Fibroblast of skin of back (primary cell): ENCODE results near the gene ITGB5.
A peak's percentile ranks its signal among the peaks of the same experiment; 100 is the strongest.
"Not testable (repeated sequence)": the region's sequence is repeated elsewhere in the genome, so short reads cannot be mapped to it uniquely, and the experiment has no call there.

Source experiments
- DNase-seq: peaks from one replicate; pipeline ENCODE4 v3.0.0-alpha.2; 2013

ITGB5 gene

DNA sequence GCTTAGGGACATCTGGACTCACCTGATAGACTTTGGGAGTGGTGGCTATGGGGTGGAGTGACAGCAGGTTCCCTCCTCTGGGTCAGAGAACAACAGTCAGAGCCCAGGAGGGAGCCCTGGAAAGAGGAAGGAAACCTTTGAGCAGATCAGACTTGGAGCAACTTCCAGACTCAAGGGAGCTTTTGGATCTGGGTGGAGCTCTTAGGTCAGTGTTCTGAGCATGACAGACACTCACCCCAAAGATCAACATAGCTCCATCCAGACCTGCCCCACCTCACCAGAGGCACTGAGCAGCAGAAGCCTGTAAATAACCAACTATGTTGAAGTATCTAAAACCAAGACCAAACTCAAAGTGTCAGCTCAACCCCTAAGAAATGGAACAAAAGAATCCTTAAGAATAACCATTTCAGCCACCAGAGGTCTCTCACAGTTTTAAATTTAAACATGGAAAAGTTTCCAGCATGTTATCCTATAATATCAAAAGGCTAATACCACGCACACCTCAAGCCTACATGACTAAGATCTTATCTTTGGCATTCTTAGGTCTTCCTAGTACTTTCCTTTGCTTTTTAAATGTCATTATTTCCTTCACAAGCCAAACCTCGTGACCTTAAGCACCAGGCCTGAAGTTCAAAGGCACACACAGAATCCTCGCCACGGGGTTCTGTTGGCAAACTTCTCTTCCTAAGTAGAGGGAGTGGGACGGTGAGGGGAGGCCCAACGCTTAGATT, 100.5 kb downstream of the ITGB5 start:
- peak; percentile 52 for DNase-seq

DNA sequence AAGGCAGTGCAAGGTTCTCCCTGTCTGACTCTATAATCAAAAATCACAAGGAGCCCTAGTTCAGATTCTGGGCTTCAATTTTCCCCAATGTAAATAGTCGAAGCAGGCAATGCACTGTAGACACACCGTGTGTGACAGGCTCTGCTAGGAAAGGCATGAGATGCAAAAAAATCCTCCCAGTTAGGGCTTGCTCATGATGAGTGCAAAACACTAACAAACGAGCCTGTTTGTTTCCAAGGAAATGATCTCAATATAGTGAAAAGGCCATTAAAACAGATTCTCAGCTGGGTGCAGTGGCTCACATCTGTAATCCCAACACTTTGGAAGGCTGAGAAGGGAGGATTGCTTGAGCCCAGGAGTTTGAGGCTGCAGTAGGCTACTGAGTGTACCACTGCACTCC, 101.2 kb downstream of the ITGB5 start:
- DNase-seq, result no peak

DNA sequence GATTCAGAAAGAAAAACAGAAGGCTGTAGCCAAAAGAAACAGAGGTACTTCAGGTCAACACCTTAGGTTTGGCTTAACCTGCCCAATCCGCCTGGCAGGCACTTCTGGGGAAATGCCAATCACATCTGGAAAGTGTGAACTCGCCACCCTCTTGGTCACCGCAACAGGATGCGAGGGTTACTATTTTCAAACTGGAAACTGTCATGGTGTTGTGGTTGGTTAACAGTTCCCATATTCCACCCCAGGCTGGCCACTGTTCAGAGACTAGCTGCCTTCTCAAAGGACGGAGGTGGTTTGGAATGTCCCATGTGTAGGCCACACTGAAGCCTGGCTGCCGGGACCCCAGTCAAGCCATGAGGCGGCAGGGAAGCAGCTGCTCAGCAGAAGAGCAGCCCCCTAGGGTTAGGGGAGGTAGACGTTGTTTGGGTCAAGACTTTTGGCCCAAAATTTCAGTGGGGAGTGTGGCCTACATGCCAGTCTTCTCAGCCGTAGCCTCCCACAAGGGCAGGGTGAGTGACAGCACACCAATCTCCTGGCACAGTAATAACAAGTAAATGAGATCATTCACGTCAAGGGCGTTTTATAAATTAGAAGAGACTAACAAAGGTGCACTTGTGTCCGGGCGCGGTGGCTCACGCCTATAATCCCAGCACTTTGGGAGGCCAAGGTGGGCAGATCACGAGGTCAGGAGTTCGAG, 102.3 kb downstream of the ITGB5 start:
- no peak for DNase-seq

DNA sequence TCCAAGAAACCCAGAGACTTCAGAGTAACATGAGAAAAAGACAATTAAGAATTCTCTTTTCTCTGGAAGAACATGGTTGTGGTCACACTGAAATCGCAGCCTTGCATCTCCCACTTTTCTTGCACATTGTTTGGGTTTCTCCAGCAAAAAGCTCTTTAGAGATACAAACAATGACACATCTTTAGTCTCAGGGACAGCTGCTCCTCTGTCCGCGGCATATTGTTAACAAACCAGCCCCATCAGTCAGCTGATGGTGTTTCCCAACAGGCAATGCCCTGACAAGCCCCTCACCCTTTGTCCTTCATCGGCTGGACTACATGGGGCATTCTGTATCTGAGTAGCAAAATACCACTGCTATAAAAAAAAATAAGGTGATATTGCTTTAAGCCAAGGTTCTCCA, 103.5 kb downstream of the ITGB5 start:
- no peak for DNase-seq

DNA sequence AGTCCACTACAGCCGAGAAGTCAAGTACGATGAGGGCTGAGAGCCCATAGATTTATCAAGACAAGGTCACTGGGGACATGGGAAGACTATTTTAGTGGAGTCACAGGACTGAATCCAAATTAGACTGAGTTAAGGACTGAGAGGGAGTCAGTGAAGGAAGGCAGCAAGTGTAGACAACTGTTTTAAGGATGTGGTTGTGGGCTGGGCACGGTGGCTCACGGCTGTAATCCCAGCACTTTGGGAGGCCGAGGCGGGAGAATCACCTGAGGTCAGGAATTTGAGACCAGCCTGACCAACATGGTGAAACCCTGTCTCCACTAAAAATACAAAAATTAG, 104.8 kb downstream of the ITGB5 start:
- not testable (repeated sequence) for DNase-seq

DNA sequence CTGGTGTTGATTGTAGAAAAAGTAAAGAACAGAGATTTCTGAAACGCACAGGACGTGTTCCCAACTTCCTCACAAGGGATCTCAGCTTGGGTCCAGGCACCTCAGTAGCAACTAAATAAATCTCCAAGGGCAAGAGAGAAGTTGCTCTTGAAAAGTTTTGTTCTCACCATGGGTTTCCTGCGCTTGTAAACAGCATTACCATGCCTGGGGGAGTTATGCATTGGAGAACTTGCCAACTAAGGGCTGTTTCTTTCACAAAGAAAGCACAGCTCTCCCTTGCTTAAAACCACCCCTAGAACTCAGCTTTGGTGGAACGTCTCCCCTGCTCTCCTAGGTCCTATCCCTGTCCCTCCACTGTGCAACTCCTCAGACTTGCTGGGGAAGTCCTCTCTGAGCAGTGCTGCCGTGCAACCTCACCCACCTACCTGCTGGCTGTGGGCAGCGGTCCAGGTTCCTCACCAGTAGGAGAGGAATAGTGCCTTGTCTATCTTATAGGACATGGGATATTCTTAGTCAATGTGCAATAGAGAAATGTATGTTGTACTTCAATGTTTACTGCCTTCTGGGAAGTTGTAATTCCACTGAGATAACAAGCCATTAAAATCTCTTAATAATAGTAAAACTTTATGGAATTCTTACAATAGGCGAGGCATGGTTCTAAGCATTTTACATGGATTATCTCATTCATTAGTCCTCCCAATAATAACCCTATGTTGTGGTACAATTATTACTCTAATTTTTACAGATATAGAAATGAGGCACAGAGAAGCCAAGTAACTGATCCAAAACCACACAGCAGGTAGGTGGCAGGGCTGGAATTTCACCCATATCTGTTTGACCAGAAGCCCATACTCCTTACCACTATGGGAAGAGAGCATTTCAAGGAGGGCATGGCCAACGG, 105.4 kb downstream of the ITGB5 start:
- no peak for DNase-seq

DNA sequence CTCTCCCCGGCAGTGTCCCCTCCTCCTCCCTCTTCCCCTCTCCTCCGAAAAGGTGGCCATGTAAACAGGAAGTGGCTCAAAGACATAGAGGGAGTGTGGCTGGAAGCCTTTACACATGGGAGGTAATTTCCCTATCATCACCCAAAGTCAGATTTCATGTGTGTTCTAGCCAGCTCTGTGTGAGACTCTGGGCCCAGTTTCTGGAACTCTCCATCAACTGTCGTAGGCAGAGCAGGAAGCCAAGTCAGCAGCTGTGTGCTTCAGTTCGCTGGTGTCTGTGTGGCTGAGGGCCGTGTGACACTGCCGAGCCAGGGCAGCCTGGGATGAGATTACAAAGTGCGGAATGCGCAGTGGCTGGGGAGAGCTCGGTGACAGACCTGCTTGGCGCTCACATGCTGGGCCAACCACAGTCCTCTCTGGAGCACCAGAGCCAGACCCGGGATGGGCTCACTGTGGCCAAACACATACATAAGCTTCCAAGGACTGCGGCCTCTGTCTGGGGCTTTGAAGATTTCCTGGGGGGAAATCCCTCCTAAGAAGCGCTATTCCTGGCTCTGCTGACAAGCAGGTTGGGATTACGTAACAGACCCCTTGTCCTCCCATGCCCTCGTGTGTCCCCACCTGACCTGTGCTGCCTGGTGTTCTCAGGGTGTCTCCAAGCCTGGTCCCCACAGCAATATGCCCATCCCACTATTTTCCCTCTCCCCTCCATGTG, 106.2 kb downstream of the ITGB5 start:
- peak; percentile 78 for DNase-seq

DNA sequence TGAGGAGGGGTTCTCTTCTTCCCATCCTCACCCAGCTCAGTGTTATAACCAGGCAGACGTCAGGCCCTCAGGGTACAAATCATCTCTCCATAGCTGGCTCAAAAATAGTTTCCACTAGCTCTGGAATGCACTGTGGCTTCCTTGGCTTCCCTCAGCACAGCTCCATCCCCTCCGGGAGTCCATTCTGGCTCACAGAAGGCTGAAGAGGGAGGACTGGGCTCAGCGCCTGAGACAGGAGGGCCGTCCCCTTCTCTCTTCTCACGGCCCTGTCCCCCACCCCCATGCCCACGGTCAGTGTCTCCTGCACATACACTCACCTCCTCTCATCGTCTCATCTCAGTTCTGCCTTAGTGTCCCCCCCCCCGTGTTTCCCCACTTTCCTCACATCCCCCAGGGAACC, 106.8 kb downstream of the ITGB5 start:
- peak; percentile 96 for DNase-seq

DNA sequence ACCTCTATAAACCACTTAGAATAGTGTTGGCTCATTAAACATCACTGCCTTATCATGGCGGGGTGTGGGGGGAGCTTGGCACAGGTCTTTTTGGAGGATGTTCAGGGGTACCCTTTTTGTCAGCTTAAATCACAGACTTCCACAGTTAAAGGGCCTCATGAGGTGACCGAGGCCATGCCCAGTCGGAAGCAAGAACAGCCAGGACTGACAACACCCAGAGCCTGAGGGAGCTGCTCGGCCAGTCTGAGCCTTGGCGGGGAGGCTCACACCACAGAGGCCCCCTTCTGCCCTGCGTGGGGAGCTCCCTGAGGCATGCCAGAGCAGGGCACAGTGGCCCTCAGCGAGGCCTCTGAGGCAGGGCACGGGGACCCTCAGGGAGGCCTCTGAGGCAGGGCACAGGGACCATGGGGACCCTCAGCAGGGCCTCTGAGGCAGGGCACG, 107.4 kb downstream of the ITGB5 start:
- DNase-seq, result no peak

DNA sequence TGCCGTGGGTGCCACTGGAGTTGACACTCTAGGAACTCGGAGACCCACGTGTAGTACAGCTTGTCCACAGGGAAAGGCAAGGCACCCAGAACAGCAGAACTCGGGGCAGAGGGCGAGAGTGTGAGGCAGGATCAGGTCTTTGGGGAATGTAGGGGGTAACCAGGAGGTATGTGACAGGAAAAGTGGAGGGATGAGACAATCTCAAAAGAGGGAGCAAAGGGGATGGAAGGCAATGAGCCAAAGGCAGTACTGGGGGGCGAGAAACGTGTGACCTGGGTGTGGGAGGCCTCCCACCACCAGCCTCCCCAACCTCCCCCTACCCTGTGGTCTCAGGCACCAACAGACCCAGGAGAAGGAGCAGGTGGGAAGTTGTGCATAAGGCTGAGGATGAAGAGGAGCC, 108.0 kb downstream of the ITGB5 start:
- no peak for DNase-seq

DNA sequence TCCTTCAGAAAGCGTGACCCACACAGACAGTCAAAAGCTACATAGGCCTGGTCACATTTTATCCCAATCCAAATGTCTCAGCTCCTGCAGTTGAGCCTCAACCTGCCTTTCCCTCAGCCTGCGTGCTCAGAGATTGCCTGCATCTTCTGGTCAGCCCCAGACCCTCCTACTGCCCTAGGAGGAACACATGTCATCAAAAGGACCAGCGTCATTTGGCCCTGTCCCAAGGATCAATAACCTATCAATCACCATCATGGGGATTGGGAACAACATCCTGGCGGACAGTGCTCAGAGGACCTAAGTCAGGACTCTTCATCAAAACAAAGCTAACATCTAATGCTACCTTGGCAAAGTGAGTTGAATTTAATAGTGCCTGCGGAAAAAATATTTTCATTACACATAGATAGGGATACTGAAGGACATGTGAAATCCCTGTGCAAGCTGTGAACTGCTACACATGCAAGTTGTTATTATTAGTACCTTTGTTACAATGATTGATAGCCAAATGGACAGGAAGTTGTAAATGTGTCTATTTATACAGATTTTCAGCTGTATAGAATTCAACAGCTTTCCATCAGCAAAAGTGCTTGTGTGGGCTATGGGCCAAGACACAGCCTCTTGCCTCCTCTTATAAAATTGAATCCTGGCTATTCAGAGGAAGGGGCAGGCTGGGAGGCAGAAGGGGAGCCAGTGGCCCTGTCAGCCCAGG, 109.2 kb downstream of the ITGB5 start:
- DNase-seq, result no peak

DNA sequence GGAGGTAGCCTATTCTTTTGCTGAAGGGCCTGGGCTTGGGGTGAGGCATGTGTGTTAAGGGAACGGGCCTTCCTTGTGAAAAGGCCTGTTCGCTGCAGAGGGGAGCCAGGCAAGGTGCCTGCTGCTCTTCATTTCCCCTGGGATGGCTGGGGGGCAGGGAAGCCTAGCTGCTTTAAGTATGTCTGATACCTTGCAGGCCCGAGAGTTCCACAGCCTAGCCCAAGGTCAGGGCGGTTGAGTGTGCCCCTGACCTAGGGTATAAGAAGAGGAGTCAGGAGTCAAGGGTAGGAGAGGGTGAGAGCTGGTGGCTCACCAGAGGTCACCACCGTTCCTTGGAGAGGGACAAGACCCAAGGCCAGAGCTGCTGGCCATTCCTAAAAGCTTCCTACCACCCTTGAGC, 110.3 kb downstream of the ITGB5 start:
- DNase-seq, result no peak

DNA sequence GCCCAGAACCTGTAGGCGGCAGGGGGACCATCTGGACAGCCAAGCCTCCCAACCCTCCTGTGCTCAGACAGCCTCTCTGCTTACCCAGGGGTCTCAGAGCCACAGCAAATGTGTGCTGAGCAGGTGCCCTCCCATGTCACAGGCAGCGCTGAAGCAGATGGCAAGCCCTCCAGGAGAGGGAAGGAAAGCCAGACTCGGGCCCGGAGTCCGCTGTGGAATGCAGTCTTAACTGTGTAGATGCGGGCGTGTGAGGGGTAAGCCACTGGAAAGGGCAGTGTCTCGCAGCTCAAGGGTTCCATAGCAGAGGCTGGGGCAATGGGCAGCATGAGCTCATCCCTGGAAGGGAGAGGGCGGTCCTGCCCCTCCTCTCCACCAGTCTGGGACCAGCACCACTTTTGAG, 111.3 kb downstream of the ITGB5 start:
- DNase-seq, result no peak

DNA sequence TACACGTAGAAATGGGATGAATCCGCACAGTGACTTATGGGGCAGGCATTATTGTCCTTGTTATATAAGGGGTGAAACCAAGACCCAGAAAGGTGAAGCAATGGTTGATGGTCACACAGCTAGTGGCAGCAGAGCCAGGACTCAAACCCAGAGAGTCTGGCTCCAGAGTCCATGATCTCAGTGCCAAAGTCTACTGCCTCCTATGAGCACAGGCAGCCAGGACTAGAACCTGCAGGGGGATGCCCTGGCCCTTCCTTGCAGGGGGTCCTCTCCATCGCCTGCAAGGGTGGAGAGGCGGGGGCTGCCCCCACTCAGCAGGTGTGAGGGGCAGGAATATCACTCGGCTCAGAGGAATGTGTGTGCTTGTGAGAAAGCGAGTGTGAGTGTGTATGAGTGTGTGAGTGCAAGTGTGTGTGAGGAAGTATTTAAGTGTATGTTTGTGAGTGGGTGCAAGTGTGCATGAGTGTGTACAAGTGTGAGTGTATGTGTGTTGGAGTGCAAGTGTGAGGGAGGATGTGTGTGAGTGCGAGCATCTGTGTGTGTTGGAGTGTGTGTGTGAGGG, 112.2 kb downstream of the ITGB5 start:
- DNase-seq, result no peak

DNA sequence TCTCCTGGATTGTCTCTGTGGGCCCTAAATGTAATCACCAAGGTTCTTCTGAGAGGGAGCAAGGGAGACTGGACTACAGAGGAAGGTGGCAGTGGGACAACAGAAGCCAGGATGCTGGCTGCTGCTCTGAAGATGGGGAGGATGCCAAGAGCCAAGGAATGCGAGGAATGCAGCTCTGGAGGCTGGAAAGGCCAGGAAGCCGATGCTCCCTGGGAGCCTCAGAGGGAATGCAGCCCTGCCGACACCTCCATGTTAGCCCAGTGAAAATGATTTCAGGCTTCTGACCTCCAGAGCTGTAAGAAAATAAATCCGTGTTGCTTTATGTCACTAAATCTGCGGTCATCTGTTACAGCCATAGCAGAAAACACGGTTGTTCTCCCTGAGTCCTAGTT, 112.8 kb downstream of the ITGB5 start:
- DNase-seq, result peak; percentile 94

DNA sequence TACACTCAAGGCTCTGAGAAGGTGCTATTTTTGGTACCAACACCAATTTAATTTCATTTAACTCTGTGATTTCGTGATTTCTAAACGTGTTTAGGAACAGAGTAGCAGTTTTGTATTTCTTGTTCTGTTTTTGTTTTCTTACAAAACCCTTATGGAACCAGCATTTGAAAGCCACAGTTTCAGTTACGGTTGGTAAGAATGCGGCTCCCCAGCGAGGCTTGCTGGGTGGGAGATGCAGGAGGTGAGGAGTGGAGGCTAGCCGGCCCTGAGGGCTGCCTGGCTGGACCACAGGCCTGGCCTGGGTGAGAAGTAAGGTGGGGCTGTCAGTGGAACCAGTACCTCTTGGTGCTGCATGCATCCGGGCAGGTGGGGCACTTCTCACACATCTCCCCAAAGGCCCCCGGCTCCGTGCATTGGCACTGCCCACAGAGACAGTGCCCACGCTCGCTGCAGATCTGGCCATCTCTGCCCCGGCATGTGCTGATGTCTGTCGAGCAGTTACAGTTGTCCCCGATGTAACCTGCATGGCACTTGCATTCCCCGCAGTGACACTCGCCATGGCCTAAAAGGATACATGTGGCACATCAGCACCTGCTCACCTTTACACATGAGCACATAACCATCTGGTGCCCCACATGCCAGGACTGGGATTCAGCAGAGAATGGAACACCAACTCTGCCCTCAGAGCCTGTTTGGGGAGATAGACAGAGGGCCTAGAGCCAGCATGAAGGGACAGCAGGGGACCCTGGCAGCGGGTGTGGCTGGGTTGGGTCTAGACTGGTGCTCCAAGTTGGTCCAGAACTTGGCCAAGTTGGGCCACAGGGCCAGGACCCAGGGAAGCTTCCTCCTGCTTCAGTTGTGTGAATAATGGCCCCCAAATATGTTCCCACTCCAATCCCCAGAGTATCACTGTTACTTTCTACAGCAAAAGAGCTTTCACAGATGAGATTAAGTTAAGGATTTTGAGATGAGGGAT, 113.5 kb downstream of the ITGB5 start:
- no peak for DNase-seq

DNA sequence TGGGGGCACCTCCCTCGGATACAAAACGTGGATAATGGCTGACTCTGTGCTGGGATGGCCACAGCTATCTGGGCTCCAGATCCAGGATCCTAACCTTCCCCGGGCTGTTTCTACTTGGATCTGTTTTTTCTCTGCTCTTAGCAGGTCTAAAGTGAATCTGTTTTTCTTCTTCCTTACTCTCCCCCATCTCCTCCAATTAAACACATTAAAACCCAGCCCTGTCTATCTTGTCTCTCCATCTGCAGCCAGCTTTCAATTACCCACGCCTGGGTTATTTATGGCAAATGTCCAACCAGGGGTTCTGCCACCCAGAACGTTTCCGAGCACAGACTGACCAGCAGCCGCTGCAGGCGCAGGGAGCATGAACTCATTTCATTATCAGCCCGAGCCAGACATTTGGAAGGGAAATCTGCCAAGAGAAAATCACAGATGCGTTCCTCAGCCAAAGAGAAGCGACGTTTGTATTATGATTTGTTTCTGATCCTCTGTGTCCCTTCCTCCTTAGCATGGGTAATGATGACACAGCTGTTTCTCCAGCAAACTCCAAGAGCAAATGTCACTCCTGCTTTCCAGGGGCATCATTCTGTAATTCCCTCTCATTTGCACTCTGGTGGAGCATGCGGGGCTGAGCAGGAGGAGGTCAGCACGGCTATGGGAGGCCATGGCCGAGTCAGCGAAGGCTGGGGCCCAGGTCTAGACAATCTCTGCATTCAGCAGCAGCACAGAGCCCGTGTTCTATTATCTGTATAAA, 114.9 kb downstream of the ITGB5 start:
- peak; percentile 87 for DNase-seq

DNA sequence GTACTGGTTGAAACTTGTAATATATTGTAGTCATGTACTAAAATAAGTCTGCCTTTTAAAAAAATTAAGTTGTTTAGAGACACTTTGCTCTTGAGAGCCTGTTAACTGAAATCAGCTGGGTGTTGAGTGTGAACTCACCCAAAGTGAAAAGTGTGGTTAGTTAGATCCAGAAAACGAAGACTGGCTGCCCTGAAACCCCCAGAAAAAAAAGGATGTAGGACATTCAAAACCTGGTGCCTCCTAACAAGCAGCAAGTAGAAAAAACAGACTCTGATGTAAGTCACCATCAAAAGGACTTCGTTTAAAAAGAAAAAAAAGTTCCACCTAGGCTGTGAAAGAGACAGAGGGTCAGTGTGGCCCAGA, 116.1 kb downstream of the ITGB5 start:
- DNase-seq, result no peak

DNA sequence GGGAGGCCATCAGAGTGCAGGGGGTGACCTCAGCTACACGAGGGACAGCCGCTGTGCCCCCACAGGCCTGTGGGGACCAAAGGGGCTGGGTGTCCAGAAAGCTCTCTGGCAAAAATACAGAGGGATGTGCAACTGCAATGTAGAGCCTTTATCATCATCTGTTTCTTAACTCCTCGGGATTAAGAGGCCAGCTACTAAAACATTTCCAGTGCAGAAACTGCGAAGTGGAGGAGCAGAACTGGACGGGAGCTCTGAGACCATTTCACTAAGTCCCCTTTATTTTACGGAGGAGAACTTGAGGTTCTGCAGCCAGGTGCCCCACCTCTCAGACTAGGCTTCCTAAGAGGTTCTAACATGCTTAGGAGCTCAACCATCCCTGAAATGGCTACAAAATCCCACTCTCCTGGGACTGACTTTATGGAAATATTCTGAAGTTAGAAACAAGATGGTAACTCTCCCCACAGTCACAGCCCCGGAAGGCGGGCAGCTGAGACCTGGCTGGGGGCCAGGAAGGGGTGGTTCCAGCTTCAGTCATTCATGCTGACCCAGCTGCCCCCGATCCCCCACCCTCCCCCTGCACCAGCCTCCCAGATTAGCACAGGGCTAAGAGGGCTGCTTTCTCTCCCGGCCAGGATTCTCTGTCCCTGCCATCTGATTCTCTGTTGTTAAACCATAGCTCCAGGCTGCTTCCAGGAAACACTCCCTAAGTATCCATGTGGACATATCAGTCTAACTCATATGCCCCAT, 116.7 kb downstream of the ITGB5 start:
- DNase-seq, result peak; percentile 48
